GM12874 (cell line): ENCODE data around the gene TNFRSF18.

ENCODE experiments used
- TF ChIP-seq, protein P1 (sequence below): IDR thresholded peaks from 2 replicates; pipeline ENCODE4 v1.5.1; 2011; ENCODE audit warnings: low read depth, mild to moderate bottlenecking, control low read depth, low read length, moderate library complexity; ENCODE audit not compliant: insufficient read depth

TNFRSF18 gene

GRCh38 chr1:1233567-1233892, 27.1 kb upstream of the TNFRSF18 start:
- TF ChIP-seq, protein P1, sequence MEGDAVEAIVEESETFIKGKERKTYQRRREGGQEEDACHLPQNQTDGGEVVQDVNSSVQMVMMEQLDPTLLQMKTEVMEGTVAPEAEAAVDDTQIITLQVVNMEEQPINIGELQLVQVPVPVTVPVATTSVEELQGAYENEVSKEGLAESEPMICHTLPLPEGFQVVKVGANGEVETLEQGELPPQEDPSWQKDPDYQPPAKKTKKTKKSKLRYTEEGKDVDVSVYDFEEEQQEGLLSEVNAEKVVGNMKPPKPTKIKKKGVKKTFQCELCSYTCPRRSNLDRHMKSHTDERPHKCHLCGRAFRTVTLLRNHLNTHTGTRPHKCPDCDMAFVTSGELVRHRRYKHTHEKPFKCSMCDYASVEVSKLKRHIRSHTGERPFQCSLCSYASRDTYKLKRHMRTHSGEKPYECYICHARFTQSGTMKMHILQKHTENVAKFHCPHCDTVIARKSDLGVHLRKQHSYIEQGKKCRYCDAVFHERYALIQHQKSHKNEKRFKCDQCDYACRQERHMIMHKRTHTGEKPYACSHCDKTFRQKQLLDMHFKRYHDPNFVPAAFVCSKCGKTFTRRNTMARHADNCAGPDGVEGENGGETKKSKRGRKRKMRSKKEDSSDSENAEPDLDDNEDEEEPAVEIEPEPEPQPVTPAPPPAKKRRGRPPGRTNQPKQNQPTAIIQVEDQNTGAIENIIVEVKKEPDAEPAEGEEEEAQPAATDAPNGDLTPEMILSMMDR, result no peak

GRCh38 chr1:1232796-1233566, 26.6 kb upstream of the TNFRSF18 start:
- TF ChIP-seq, protein P1, result no peak

DNA sequence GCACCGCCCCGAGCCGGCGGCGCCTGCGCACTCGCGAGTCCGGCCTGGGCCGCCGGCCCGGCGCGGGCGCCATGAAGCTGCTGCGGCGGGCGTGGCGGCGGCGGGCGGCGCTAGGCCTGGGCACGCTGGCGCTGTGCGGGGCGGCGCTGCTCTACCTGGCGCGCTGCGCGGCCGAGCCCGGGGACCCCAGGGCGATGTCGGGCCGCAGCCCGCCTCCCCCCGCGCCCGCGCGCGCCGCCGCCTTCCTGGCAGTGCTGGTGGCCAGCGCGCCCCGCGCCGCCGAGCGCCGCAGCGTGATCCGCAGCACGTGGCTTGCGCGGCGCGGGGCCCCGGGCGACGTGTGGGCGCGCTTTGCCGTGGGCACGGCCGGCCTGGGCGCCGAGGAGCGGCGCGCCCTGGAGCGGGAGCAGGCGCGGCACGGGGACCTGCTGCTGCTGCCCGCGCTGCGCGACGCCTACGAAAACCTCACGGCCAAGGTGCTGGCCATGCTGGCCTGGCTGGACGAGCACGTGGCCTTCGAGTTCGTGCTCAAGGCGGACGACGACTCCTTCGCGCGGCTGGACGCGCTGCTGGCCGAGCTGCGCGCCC, 25.9 kb upstream of the TNFRSF18 start, which contains the start of gene B3GALT6:
Gene B3GALT6 (plus strand): TSS at position 30 of the 588 bp plus-strand sequence. CDS start 42 bp downstream, at position 72.
- TF ChIP-seq, protein P1, result no peak

DNA sequence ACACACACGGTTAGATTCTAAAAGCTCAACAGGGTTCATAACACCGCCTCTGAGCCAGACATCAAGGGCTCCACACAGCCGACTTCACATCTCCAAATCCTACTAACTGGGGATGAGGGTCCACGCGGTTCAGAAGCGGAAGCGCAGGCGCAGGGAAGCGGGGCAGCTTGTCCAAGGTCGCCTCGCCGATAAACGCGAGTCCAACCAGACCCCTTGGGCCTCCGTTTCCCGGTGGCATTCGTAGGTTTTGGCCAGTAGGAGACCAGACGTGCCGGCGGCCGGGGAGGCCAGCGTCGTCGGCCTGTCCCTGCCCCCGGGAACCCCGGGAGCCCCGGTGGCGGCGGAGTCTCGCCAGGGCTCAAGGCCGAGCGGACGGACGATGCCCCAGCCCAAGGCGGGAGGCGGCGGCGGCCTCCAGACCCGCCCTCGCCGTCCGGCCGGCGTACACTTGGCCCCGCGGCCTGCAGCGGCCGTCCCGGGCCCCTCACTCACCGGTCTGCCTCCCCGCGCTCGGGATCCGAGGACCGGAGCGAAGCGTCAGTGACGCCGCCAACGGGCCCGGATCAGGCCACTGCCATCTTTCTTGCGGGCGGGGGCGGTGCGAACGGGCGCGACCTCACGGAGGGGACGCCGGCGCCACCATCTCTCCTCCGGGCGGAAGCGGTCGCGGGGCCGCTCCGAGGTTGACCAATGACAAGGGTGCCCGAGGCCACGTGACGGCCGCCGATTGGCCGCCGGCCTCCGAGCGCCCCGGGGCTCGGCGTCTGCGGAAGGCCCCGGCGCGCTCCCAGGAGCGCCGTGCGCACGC, 25.2 kb upstream of the TNFRSF18 start, which contains the start of gene SDF4:
Gene SDF4 (minus strand): TSS at position 602 of the 808 bp plus-strand sequence. CDS start 3,229 bp downstream, outside the sequence.
- TF ChIP-seq, protein P1, result no peak

DNA sequence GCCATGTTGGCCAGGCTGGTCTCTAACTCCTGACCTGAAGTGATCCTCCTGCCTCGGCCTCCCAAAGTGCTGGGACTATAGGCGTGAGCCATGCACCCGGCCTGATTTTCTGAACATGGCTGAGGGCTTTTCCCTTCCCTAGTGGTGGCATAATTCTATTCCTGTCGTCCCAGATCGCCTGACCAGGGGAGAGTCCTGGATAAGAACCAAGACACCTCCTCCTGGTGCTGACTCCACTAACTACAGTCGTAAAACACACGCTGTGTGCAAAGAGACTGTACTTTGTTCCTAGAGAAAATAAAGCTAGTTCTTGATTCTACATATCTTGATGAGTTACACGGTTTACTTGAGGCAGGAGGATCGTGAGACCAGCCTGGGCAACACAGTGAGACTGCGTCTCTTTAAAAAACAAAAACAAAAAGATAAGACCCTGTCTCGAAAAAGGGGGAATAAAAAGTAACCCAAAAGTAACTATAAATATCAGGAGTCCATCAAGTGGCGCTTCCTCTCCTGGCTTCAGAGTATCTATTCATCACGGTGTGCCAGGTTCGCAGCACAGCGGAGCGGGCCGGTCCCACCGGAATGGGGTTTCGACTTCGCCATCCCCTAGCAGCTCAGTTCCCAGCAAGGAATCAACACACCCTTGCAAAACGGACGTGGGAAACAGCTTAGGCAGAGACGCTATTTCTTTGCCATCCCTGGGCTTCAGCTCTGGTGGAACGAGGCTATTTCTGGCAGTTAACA, 24.4 kb upstream of the TNFRSF18 start:
- TF ChIP-seq, protein P1, result no peak

DNA sequence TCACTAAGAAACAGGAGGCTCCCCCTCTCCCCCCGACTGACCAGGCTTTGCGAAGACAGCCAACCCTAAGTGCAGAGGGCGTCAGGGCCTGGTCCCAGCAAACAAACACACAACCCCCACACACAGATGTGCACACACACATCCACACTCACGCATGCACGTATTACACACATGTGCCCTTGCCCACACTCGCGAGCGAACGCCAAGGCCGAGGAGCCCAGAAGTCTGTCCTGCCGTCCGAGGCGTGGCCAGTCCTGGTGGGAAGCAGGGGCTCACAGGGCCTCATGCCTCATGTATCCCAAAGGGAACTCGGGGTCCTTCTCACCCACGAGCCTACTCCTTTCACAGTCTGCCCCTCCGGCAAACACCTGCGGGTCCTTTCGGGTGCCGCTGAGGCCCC, 23.4 kb upstream of the TNFRSF18 start:
- TF ChIP-seq, protein P1, result no peak
